ENCODE measurements around the gene IER5L.

DNA sequence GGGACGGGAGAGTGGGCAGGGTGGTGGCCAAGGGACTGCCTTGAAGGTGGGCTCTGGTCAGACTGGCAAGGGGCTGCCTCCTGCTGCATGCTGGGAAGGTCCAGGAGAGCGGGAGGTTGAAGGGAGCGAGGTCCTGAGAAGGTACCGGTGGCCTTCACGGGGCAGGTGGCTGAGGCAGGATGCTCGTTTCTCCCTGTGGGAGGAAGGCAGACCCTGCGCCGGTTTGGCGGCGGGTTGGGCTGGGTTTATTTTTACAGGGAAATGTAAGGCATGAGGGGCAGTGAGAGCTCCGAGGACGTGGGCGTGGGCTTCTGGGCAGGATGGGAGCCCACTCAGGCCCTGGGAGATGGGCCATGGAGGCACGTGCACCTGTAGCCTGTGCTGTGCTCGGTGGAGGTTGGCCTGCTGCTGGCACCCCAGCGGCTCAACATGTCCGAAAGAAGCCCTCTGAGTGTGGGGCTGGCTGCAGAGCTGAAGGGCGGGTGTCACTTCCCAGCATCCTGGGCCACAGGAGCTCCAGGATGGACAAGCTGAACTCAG lies 27.3 kb downstream of the IER5L start:
- TF ChIP-seq, protein P1, sequence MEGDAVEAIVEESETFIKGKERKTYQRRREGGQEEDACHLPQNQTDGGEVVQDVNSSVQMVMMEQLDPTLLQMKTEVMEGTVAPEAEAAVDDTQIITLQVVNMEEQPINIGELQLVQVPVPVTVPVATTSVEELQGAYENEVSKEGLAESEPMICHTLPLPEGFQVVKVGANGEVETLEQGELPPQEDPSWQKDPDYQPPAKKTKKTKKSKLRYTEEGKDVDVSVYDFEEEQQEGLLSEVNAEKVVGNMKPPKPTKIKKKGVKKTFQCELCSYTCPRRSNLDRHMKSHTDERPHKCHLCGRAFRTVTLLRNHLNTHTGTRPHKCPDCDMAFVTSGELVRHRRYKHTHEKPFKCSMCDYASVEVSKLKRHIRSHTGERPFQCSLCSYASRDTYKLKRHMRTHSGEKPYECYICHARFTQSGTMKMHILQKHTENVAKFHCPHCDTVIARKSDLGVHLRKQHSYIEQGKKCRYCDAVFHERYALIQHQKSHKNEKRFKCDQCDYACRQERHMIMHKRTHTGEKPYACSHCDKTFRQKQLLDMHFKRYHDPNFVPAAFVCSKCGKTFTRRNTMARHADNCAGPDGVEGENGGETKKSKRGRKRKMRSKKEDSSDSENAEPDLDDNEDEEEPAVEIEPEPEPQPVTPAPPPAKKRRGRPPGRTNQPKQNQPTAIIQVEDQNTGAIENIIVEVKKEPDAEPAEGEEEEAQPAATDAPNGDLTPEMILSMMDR (IDR thresholded peaks at IDR 0.05 in 4 of 5, conservative IDR thresholded peaks at IDR 0.05 in 1 of 5), result no peak
- no peak for TF ChIP-seq POLR2A (IDR thresholded peaks at IDR 0.05)

All from gastrocnemius medialis (tissue), 4 donors.